Activated CD4-positive, alpha-beta T cell treated with anti-CD3 and anti-CD28 coated beads, Interleukin-2, amount 10 ng/mL, durations not matched to agents 24 days and 14 days (primary cell): ENCODE data around the gene SLX4IP. TPM values are rescaled to one million over a fixed set of nuclear protein-coding genes. Genes with fewer than 3 reads are reported as not detected.

ENCODE experiments used
- DNase-seq: peaks from one replicate; pipeline ENCODE4 v3.0.0; 2022
- H3K27ac Mint-ChIP-seq: one replicate; pipeline ENCODE4 v1.8.0; 2022; ENCODE audit warnings: mild to moderate bottlenecking, mixed read lengths
- H3K27me3 Mint-ChIP-seq: one replicate; pipeline ENCODE4 v1.8.0; 2022; ENCODE audit warnings: mixed read lengths
- H3K36me3 Mint-ChIP-seq: one replicate; pipeline ENCODE4 v1.8.0; 2022; ENCODE audit warnings: low read depth, mild to moderate bottlenecking, mixed read lengths
- H3K4me1 Mint-ChIP-seq: one replicate; pipeline ENCODE4 v1.8.0; 2021; ENCODE audit warnings: mixed read lengths
- H3K4me3 Mint-ChIP-seq: one replicate; pipeline ENCODE4 v1.8.0; 2022; ENCODE audit warnings: mild to moderate bottlenecking, moderate library complexity, mixed read lengths
- H3K9me3 Mint-ChIP-seq: one replicate; pipeline ENCODE4 v1.8.0; 2021; ENCODE audit warnings: mixed read lengths
- intact Hi-C: fragments of 100-400 bp; cut with micrococcal nuclease; formaldehyde crosslinking; loops from one replicate; pipeline ENCODE4 v1.15.1; 2023
- total RNA-seq: library from RNA; stranded (reverse); gene quantifications from 2 replicates; pipeline ENCODE4 v1.2.3, GENCODE V29; 2022

Gene SLX4IP
- total RNA-seq, 1 donor from 2014 or later = 6.6 TPM

GRCh38 chr20:10550204-10551118, 115.4 kb downstream of the SLX4IP start:
- Mint-ChIP-seq H3K36me3 (no peaks in the 10 kb centered on the region), H3K4me3 (peak overlapping the region; percentile 29), H3K9me3 (no peaks in the 10 kb centered on the region), H3K4me1 (peaks cover 24% of the 10 kb centered on the region), H3K27ac (no peak overlapping the region), H3K27me3 (no peaks in the 10 kb centered on the region)
- intact Hi-C loops = loop anchor here (5.0 kb wide), 1 partner anchor 722 kb away; no protein-coding TSS in a partner anchor
- DNase-seq = no peak

DNA sequence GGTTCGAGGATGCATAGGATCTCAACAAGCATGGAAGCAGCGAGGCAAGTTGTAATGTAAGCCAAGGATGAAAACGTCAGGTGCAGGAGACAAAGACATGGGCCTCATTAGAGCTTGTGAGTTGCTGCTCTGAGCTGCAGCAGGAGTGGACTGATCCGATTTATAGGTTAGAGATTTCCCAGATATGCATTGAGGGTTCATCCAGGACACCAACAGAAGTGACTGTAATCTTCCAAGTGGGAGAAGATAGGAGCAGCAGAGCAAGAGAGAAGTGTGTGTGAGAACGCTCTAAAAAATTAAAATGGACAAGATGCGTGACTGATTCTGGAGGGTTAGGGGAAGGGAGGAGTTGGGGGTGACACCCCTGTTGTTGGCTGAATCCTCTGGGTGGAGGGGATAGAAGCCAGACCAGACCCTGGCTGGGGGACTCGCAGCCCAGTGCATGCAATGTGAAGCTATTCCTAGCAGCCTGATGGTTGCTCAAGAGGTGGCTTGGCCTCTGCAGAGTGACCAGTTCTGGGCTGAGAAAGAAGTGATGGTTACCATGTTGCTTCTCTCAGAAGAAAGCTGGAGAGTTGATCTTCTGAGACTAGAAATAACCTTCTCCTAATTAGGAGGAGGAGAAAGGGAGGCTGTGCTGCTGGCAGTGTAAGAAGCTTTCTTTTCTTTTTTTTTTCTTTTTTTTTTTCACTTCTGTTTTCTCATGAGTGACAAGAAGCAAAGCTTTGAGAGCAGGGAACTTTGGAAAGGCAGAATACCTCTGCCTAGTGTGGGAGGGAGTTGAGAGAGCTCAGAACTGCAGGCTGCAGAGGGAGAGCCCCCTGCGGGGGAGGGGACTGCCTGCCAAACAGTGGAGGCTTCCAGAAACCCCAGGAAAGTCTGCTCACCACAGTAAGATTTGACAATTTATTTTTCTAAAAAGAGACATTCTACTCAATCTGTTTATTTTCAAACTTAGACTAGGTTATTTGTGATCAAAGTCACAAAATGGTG, 116.9 kb downstream of the SLX4IP start:
- no peaks in the 10 kb centered on the region for H3K9me3 Mint-ChIP-seq
- peaks cover 24% of the 10 kb centered on the region for H3K4me1 Mint-ChIP-seq
- no peak overlapping the region for H3K27ac Mint-ChIP-seq
- H3K27me3 Mint-ChIP-seq = no peaks in the 10 kb centered on the region
- no peak for DNase-seq
- intact Hi-C loops = loop anchor here (2.0 to 5.0 kb wide), 2 partner anchors 31 to 720 kb away; no protein-coding TSS in a partner anchor
- H3K4me3 Mint-ChIP-seq = no peak overlapping the region
- H3K36me3 Mint-ChIP-seq = no peaks in the 10 kb centered on the region

DNA sequence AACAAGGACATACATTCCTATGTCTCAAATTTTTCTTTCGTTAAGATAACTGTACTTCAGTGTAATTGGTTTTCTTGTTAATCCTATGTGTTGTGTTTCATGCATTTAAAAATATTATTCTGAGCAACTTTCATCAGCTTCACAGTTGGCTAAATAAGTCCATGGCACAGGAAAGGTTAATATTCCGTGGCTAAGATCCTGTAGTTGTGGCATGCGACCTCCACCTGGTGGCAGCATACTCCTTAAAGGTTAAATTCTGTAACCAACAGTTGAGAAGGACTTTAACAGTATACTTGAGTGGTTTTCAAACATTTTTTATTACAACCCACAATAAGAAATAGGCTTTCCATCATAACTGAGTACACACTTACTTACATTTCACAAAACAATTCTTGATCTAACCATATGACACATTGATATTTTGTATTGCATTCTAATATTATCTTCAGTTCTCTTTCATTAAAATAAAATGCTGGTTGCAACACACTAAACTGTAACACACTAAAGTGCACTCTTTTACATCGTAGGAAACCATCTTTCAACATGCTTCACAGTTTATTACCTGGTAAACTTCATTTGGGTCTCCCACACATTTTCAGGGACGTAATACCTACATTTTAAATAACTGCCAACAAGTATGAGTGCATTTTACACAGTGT, 118.3 kb downstream of the SLX4IP start:
- peak; percentile 83 for DNase-seq
- intact Hi-C loops = loop anchor here (1.0 to 5.0 kb wide), 3 partner anchors 33 to 719 kb away; no protein-coding TSS in a partner anchor
- peaks cover 28% of the 10 kb centered on the region for H3K4me1 Mint-ChIP-seq
- no peaks in the 10 kb centered on the region for H3K27me3 Mint-ChIP-seq
- no peak overlapping the region for H3K4me3 Mint-ChIP-seq
- H3K9me3 Mint-ChIP-seq = no peaks in the 10 kb centered on the region
- H3K36me3 Mint-ChIP-seq = peaks cover 3% of the 10 kb centered on the region
- no peak overlapping the region for H3K27ac Mint-ChIP-seq

- H3K9me3 Mint-ChIP-seq = no peaks in the 10 kb centered on the region
- intact Hi-C loops = loop anchor here (5.0 kb wide), 1 partner anchor 718 kb away; no protein-coding TSS in a partner anchor
- DNase-seq = no peak
- H3K27me3 Mint-ChIP-seq = no peaks in the 10 kb centered on the region
- H3K4me1 Mint-ChIP-seq = peaks cover 34% of the 10 kb centered on the region
- peaks cover 3% of the 10 kb centered on the region for H3K36me3 Mint-ChIP-seq
- no peak overlapping the region for H3K27ac Mint-ChIP-seq
- H3K4me3 Mint-ChIP-seq = no peak overlapping the region
These were observed 119.2 kb downstream of the SLX4IP start for GRCh38 chr20:10554285-10554684.

DNA sequence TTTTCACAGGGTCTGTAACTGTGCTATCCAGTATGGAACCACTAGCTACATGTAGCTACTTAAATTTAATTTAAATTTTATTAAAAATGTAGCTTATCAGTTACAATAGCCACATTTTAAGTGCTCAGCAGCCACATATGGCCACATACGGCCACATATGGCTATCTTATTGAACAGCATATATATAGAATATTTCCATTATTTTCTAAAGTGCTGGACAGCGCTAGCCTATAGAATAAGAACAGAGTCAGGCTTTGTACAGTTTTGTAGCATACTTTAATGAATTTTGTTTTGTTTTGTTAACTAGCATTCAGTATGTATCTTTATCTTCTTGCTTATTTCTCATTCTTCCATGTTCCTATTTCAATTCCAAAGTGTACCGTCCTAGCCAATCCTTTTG, 120.3 kb downstream of the SLX4IP start:
- Mint-ChIP-seq H3K27ac (no peak overlapping the region), H3K36me3 (peaks cover 3% of the 10 kb centered on the region), H3K4me3 (no peak overlapping the region), H3K27me3 (no peaks in the 10 kb centered on the region), H3K4me1 (peaks cover 35% of the 10 kb centered on the region), H3K9me3 (no peaks in the 10 kb centered on the region)
- intact Hi-C loops = loop anchor here (5.0 kb wide), 1 partner anchor 1337 kb away; no protein-coding TSS in a partner anchor
- DNase-seq = no peak

GRCh38 chr20:10555865-10556308, 120.8 kb downstream of the SLX4IP start:
- Mint-ChIP-seq H3K27ac (no peak overlapping the region), H3K4me3 (no peak overlapping the region), H3K9me3 (no peaks in the 10 kb centered on the region), H3K4me1 (peaks cover 31% of the 10 kb centered on the region), H3K36me3 (peaks cover 3% of the 10 kb centered on the region), H3K27me3 (no peaks in the 10 kb centered on the region)
- DNase-seq = no peak
- intact Hi-C loops = loop anchor here (5.0 kb wide), 1 partner anchor 1336 kb away; no protein-coding TSS in a partner anchor

DNA sequence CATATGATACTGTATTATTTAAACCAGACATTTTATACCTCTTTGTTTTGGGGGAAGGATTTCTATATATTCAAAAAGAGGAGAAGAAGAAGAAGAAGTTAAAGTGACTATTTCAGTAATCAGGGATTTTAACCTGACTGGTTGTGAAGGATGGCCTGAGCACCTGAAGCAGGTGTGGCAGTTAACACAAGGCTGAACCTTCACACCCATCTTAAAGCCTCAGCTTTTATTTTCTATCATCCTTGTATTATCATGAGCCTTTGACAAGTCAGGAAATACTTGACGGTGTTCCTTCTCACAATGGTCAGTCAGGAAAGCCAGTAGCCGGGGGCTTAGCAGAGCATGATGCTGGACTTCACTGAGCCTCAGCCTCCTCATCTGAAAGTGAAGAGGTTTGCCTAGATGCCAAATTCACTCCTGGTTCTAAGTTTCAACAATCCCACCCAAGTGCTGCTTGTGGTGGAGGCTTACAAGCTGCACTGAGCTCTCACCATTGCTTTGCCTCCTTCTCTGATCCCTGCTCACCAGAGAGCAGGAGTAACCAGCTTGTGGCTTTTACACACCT, 121.5 kb downstream of the SLX4IP start:
- no peak for DNase-seq
- no peaks in the 10 kb centered on the region for H3K27me3 Mint-ChIP-seq
- H3K36me3 Mint-ChIP-seq = peaks cover 5% of the 10 kb centered on the region

DNA sequence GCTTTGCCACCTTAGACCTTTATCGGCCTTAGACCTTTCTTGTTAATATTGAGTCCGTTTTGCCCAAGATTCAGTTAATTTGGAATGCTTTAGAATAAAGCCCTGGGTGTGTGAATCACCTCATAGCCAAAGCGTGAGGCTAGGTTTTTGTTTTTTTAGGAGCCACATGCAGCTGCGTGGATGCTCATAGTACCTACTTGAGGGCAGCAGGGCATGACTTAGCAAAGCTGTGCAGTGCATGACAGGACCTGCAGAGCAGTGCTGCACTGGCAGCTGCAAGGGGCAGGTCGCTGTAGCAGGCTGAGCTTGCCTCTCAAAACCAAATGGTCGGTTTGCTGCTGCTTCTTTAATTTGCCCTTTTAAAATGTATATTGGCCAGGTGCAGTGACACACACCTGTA, 122.6 kb downstream of the SLX4IP start:
- peaks cover 8% of the 10 kb centered on the region for H3K36me3 Mint-ChIP-seq
- H3K4me3 Mint-ChIP-seq = no peak overlapping the region
- intact Hi-C loops = loop anchor here (1.0 to 5.0 kb wide), 6 partner anchors 38 to 1335 kb away; partner anchors contain the start of gene MKKS
- H3K9me3 Mint-ChIP-seq = peaks cover 5% of the 10 kb centered on the region
- no peak for DNase-seq
- H3K4me1 Mint-ChIP-seq = peaks cover 20% of the 10 kb centered on the region
- H3K27ac Mint-ChIP-seq = no peak overlapping the region
- H3K27me3 Mint-ChIP-seq = no peaks in the 10 kb centered on the region

More for the DNA sequence above, 121.5 kb downstream of the SLX4IP start:
- intact Hi-C loops = loop anchor here (5.0 kb wide), 1 partner anchor 1336 kb away; no protein-coding TSS in a partner anchor
- H3K9me3 Mint-ChIP-seq = peaks cover 2% of the 10 kb centered on the region
- peaks cover 27% of the 10 kb centered on the region for H3K4me1 Mint-ChIP-seq
- H3K4me3 Mint-ChIP-seq = no peak overlapping the region
- H3K27ac Mint-ChIP-seq = no peak overlapping the region

DNA sequence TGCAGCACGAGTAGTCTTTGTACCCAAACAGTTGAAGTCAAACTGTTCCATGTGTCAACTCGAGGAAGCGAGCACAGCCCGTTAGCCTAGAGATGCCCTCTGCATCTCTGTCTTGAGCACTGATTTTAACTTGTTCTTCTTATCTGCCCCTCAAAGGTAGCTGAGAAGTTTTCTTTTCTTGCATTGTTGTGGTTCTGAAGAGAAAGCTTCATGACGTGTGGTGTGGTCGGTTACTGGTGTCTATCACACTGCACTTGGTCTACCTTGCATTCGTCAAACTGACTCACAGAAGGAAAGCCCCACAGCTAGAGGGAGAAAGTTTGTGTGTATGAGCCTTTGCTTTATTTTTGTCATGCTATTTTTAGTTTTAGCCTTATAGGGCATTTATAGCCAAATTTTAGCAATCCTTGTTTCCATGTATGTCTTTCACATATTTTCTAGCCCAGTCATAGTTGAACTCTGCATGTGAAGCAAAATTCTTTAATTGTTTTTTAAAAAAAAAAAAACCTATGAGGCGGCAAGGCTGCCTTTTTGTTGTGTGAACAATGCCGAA, 123.6 kb downstream of the SLX4IP start:
- H3K27me3 Mint-ChIP-seq = no peaks in the 10 kb centered on the region
- H3K9me3 Mint-ChIP-seq = peaks cover 9% of the 10 kb centered on the region
- peaks cover 28% of the 10 kb centered on the region for H3K4me1 Mint-ChIP-seq
- peak overlapping the region; percentile 36 for H3K27ac Mint-ChIP-seq
- peaks cover 11% of the 10 kb centered on the region for H3K36me3 Mint-ChIP-seq
- peak overlapping the region; percentile 52 for H3K4me3 Mint-ChIP-seq
- DNase-seq = peak; percentile 88
- intact Hi-C loops = loop anchor here (1.0 to 5.0 kb wide), 6 partner anchors 39 to 1334 kb away; partner anchors contain the start of gene MKKS

DNA sequence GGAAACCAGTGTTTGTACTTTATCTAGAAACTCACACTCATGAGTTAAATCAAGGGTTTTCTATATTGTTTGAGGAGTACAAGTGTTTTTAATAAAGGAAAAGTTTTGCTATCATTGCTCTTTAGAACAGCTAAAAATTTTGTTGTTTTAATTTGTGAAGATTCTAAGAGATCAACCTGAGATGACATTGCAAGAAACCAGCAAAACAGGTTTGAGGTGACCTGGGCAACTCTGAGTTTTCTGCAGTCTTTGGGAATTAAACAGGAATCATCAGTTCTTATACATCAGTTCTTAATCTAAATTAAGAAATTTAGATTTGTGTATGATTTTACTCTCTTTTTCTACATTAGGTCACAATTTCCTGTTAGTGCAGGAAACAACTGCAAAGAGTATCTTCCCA, 124.2 kb downstream of the SLX4IP start:
- peaks cover 34% of the 10 kb centered on the region for H3K4me1 Mint-ChIP-seq
- peaks cover 9% of the 10 kb centered on the region for H3K9me3 Mint-ChIP-seq
- intact Hi-C loops = loop anchor here (5.0 kb wide), 1 partner anchor 1333 kb away; no protein-coding TSS in a partner anchor
- H3K36me3 Mint-ChIP-seq = peaks cover 11% of the 10 kb centered on the region
- no peak for DNase-seq
- no peaks in the 10 kb centered on the region for H3K27me3 Mint-ChIP-seq
- peak overlapping the region; percentile 25 for H3K27ac Mint-ChIP-seq
- H3K4me3 Mint-ChIP-seq = no peak overlapping the region

DNA sequence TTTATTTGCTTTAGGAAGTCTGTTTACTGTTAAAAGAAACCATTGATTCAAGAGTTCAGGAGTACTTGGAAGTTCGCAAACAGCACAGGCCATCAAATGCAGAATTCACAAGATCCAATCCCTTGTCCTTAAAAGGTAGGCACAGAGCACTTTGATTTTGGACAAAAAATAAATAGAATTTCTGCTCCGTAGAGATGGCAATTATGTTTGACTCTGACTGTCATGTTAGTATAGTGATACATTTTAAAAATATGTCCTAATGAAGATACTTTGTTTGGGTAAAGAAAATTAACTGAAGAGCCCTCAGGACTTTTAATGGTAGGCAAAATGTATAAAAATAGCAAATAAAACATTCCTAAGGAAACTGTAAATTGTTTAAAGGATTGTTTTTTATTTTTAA, 125.6 kb downstream of the SLX4IP start:
- no peak overlapping the region for H3K4me3 Mint-ChIP-seq
- DNase-seq = no peak
- peaks cover 44% of the 10 kb centered on the region for H3K4me1 Mint-ChIP-seq
- no peak overlapping the region for H3K27ac Mint-ChIP-seq
- no peaks in the 10 kb centered on the region for H3K27me3 Mint-ChIP-seq
- H3K9me3 Mint-ChIP-seq = peaks cover 9% of the 10 kb centered on the region
- peaks cover 11% of the 10 kb centered on the region for H3K36me3 Mint-ChIP-seq
- intact Hi-C loops = no loop called here

DNA sequence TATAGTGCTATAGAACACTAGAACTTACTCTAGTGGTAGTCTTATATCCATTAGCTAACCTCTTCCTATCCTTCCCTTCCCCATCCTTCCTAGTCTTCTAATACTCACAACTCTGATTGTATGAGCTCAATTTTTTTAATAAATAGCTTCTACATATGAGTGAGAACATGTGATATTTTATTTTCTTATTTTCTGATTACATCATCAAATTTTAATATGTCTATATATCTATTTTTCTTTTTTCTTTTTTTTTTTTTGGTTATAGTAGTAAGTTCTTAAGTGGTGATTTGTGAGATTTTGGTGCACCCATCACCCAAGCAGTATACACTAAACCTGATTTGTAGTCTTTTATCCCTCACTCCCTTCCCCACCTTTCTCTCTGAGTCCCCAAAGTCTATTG, 126.2 kb downstream of the SLX4IP start:
- no peaks in the 10 kb centered on the region for H3K27me3 Mint-ChIP-seq
- peaks cover 15% of the 10 kb centered on the region for H3K36me3 Mint-ChIP-seq
- intact Hi-C loops = no loop called here
- H3K4me3 Mint-ChIP-seq = no peak overlapping the region
- H3K9me3 Mint-ChIP-seq = peaks cover 9% of the 10 kb centered on the region
- H3K4me1 Mint-ChIP-seq = peaks cover 45% of the 10 kb centered on the region
- no peak overlapping the region for H3K27ac Mint-ChIP-seq
- no peak for DNase-seq
